Measurements from ENCODE around the gene GAS7. TPM values are rescaled to one million over a fixed set of nuclear protein-coding genes. Genes with fewer than 3 reads are reported as not detected.
A peak's percentile ranks its signal among the peaks of the same experiment; 100 is the strongest.

GAS7 gene
- total RNA-seq, 6 donors from 2014 or later: 19.9 to 87.1 (median 41.5) TPM

- Histone ChIP-seq H3K4me3 (no peak overlapping the region), H3K4me1 (peaks cover 0 to 6% (median under 1%) of the 10 kb centered on the region in 4 donors), H3K27me3 (no peaks in the 10 kb centered on the region), H3K27ac (no peak overlapping the region), H3K36me3 (no peaks in the 10 kb centered on the region), H3K9me3 (no peaks in the 10 kb centered on the region)
- TF ChIP-seq, protein P1, sequence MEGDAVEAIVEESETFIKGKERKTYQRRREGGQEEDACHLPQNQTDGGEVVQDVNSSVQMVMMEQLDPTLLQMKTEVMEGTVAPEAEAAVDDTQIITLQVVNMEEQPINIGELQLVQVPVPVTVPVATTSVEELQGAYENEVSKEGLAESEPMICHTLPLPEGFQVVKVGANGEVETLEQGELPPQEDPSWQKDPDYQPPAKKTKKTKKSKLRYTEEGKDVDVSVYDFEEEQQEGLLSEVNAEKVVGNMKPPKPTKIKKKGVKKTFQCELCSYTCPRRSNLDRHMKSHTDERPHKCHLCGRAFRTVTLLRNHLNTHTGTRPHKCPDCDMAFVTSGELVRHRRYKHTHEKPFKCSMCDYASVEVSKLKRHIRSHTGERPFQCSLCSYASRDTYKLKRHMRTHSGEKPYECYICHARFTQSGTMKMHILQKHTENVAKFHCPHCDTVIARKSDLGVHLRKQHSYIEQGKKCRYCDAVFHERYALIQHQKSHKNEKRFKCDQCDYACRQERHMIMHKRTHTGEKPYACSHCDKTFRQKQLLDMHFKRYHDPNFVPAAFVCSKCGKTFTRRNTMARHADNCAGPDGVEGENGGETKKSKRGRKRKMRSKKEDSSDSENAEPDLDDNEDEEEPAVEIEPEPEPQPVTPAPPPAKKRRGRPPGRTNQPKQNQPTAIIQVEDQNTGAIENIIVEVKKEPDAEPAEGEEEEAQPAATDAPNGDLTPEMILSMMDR (IDR thresholded peaks at IDR 0.05): no peak
- TF ChIP-seq POLR2AphosphoS5 (IDR thresholded peaks at IDR 0.05): no peak
- no peak for TF ChIP-seq POLR2A (IDR thresholded peaks at IDR 0.05)
- TF ChIP-seq EP300 (IDR thresholded peaks at IDR 0.05): no peak
- peak in 1 of 2 donors; percentile 76 for ATAC-seq (ENCODE audit: low FRiP score in 2 of 2)
- no peak for DNase-seq
- WGBS, 2 donors: 81 to 87% methylated on average over 17 of the region's 17 CpGs
These were observed 156.4 kb downstream of the GAS7 start for GRCh38 chr17:10041916-10042588.

GRCh38 chr17:10041287-10041612 lies 157.2 kb downstream of the GAS7 start:
- H3K36me3 ChIP-seq: no peaks in the 10 kb centered on the region
- no peaks in the 10 kb centered on the region for H3K9me3 ChIP-seq
- TF ChIP-seq POLR2A (IDR thresholded peaks at IDR 0.05) (no peak), EP300 (IDR thresholded peaks at IDR 0.05) (no peak), POLR2AphosphoS5 (IDR thresholded peaks at IDR 0.05) (no peak)
- TF ChIP-seq, protein P1 (IDR thresholded peaks at IDR 0.05): no peak
- H3K27ac ChIP-seq: no peak overlapping the region
- DNase-seq (no peak), ATAC-seq (ENCODE audit: low FRiP score in 2 of 2) (no peak)
- no peak overlapping the region for H3K4me3 ChIP-seq
- 48 to 67% methylated on average over 4 of the region's 4 CpGs for WGBS, 2 donors
- peaks cover 0 to 10% (median 2%) of the 10 kb centered on the region in 4 donors for H3K4me1 ChIP-seq
- H3K27me3 ChIP-seq: no peaks in the 10 kb centered on the region

GRCh38 chr17:10036511-10037061 lies 161.8 kb downstream of the GAS7 start:
- Histone ChIP-seq H3K27me3 (no peaks in the 10 kb centered on the region), H3K4me1 (peaks cover 0 to 28% (median 18%) of the 10 kb centered on the region in 4 donors), H3K9me3 (no peaks in the 10 kb centered on the region), H3K4me3 (peak overlapping the region in 2 of 4 donors; percentile 22 to 23), H3K36me3 (no peaks in the 10 kb centered on the region), H3K27ac (peak overlapping the region; percentile 65 to 81 (median 76))
- DNase-seq (peak; percentile 70 to 90), ATAC-seq (ENCODE audit: low FRiP score in 2 of 2) (peak; percentile 72 to 86)
- TF ChIP-seq EP300 (IDR thresholded peaks at IDR 0.05) (no peak), POLR2A (IDR thresholded peaks at IDR 0.05) (peak in 1 of 4 donors; percentile 27), POLR2AphosphoS5 (IDR thresholded peaks at IDR 0.05) (peak in 1 of 2 donors; percentile 69)
- TF ChIP-seq, protein P1 (IDR thresholded peaks at IDR 0.05): no peak
- 58 to 64% methylated on average over 11 of the region's 11 CpGs for WGBS, 2 donors

GRCh38 chr17:10035885-10036284 lies 162.5 kb downstream of the GAS7 start:
- H3K27ac ChIP-seq: peak overlapping the region; percentile 65 to 81 (median 76)
- 73 to 75% methylated on average over 4 of the region's 4 CpGs for WGBS, 2 donors
- TF ChIP-seq POLR2AphosphoS5 (IDR thresholded peaks at IDR 0.05) (no peak), EP300 (IDR thresholded peaks at IDR 0.05) (no peak)
- TF ChIP-seq, protein P1 (IDR thresholded peaks at IDR 0.05): no peak
- H3K4me1 ChIP-seq: peaks cover 0 to 32% (median 20%) of the 10 kb centered on the region in 4 donors
- DNase-seq: no peak
- no peaks in the 10 kb centered on the region for H3K36me3 ChIP-seq
- H3K27me3 ChIP-seq: no peaks in the 10 kb centered on the region
- ATAC-seq (ENCODE audit: low FRiP score in 2 of 2): no peak
- H3K4me3 ChIP-seq: peak overlapping the region in 2 of 4 donors; percentile 22 to 23
- H3K9me3 ChIP-seq: no peaks in the 10 kb centered on the region
